ENCODE measurements around the gene NUP210L. TPM values are rescaled to one million over a fixed set of nuclear protein-coding genes. Genes with fewer than 3 reads are reported as not detected.

NUP210L gene
- polyA plus RNA-seq, 4 donors = 0.10 to 0.22 (median 0.13) TPM

GRCh38 chr1:153946622-153947241, 208.1 kb downstream of the NUP210L start, which contains the start of gene DENND4B:
TSS of gene DENND4B (minus strand) at chr1:153946718. CDS start at chr1:153944374, 2,344 bp downstream.
- peak in 1 of 4 donors; percentile 68 for DNase-seq (ENCODE audit: low read depth in 4 of 4, low spot score in 2 of 4)

- DNase-seq (ENCODE audit: low read depth in 4 of 4, low spot score in 2 of 4) = no peak
Observed at GRCh38 chr1:153945795-153946621, 208.9 kb downstream of the NUP210L start.

GRCh38 chr1:153945131-153945794, 209.6 kb downstream of the NUP210L start:
- no peak for DNase-seq (ENCODE audit: low read depth in 4 of 4, low spot score in 2 of 4)

- no peak for DNase-seq (ENCODE audit: low read depth in 4 of 4, low spot score in 2 of 4)
Observed at GRCh38 chr1:153944827-153945117, 210.1 kb downstream of the NUP210L start.

GRCh38 chr1:153944005-153944826, 210.7 kb downstream of the NUP210L start:
- DNase-seq (ENCODE audit: low read depth in 4 of 4, low spot score in 2 of 4) = no peak

GRCh38 chr1:153942766-153943549, 211.9 kb downstream of the NUP210L start:
- DNase-seq (ENCODE audit: low read depth in 4 of 4, low spot score in 2 of 4) = no peak

Other genes starting within 250 kb of the NUP210L start
- 10 to 100 TPM; 22.6 to 37.1 (median 28.9) TPM for gene GATAD2B, start 232.1 kb downstream of the NUP210L start, polyA plus RNA-seq (ENCODE audit: insufficient read length in 4 of 4)
- 10 to 100 TPM; 21.9 to 59.4 (median 41.3) TPM for gene DENND4B, start 208.4 kb downstream of the NUP210L start, polyA plus RNA-seq (ENCODE audit: insufficient read length in 4 of 4)
- gene CRTC2, start 196.5 kb downstream of the NUP210L start, polyA plus RNA-seq (ENCODE audit: insufficient read length in 4 of 4) = 10 to 100 TPM; 29.1 to 68.2 (median 47.7) TPM
- gene SLC39A1, start 191.5 kb downstream of the NUP210L start, polyA plus RNA-seq (ENCODE audit: insufficient read length in 4 of 4) = 10 to 100 TPM; 78.0 to 88.9 (median 86.7) TPM
- gene CREB3L4, start 187.2 kb downstream of the NUP210L start, polyA plus RNA-seq (ENCODE audit: insufficient read length in 4 of 4) = 10 to 100 TPM; 32.8 to 43.9 (median 38.8) TPM
- gene JTB, start 177.4 kb downstream of the NUP210L start, polyA plus RNA-seq (ENCODE audit: insufficient read length in 4 of 4) = 100 to 1,000 TPM in 3 of 4 donors, 10 to 100 TPM in 1; 97.2 to 126 (median 107) TPM
- 100 to 1,000 TPM; 154 to 187 (median 168) TPM for gene RAB13, start 168.7 kb downstream of the NUP210L start, polyA plus RNA-seq (ENCODE audit: insufficient read length in 4 of 4)
- gene RPS27, start 164.3 kb downstream of the NUP210L start, polyA plus RNA-seq (ENCODE audit: insufficient read length in 4 of 4) = 1,000 to 10,000 TPM; 2,624 to 3,625 (median 3,072) TPM
- 100 to 1,000 TPM; 249 to 292 (median 288) TPM for gene TPM3, start 37.0 kb upstream of the NUP210L start, polyA plus RNA-seq (ENCODE audit: insufficient read length in 4 of 4)
- not detected for gene CFAP141, start 51.3 kb upstream of the NUP210L start, polyA plus RNA-seq (ENCODE audit: insufficient read length in 4 of 4)
- 100 to 1,000 TPM; 143 to 206 (median 185) TPM for gene UBAP2L, start 65.9 kb upstream of the NUP210L start, polyA plus RNA-seq (ENCODE audit: insufficient read length in 4 of 4)
- 10 to 100 TPM; 76.9 to 85.2 (median 83.0) TPM for gene HAX1, start 117.6 kb upstream of the NUP210L start, polyA plus RNA-seq (ENCODE audit: insufficient read length in 4 of 4)
- gene AQP10, start 166.0 kb upstream of the NUP210L start, polyA plus RNA-seq (ENCODE audit: insufficient read length in 4 of 4) = under 1 TPM in 2 of 4 donors, not detected in 2; 0.16 to 0.22 TPM
- gene ATP8B2, start 170.5 kb upstream of the NUP210L start, polyA plus RNA-seq (ENCODE audit: insufficient read length in 4 of 4) = 10 to 100 TPM; 24.3 to 32.3 (median 28.0) TPM